Sigmoid colon (tissue), 4 donors: ENCODE measurements around the gene POTEF.

ENCODE experiments used
- EP300 ChIP-seq, 4 donors: sonication (generic); formaldehyde crosslinking; IDR thresholded peaks; one replicate each; pipeline ENCODE4 v1.6.1; 2017; ENCODE audit warnings: antibody characterized with exemption in 4 of 4
- POLR2AphosphoS5 ChIP-seq, 4 donors: sonication (generic); formaldehyde crosslinking; IDR thresholded peaks; one replicate each; pipeline ENCODE4 v1.6.1; 2017; ENCODE audit warnings: antibody characterized with exemption in 4 of 4
- TF ChIP-seq, protein P1 (sequence below), 4 experiments: fragments of 450-650 bp in 3 of 4; fragments of 200-600 bp in 1 of 4; IDR thresholded peaks; one replicate each; pipeline ENCODE4 v1.5.1; 2016 to 2019; ENCODE audit warnings: antibody characterized with exemption in 4 of 4, mild to moderate bottlenecking in 3 of 4, moderate library complexity in 2 of 4

DNA sequence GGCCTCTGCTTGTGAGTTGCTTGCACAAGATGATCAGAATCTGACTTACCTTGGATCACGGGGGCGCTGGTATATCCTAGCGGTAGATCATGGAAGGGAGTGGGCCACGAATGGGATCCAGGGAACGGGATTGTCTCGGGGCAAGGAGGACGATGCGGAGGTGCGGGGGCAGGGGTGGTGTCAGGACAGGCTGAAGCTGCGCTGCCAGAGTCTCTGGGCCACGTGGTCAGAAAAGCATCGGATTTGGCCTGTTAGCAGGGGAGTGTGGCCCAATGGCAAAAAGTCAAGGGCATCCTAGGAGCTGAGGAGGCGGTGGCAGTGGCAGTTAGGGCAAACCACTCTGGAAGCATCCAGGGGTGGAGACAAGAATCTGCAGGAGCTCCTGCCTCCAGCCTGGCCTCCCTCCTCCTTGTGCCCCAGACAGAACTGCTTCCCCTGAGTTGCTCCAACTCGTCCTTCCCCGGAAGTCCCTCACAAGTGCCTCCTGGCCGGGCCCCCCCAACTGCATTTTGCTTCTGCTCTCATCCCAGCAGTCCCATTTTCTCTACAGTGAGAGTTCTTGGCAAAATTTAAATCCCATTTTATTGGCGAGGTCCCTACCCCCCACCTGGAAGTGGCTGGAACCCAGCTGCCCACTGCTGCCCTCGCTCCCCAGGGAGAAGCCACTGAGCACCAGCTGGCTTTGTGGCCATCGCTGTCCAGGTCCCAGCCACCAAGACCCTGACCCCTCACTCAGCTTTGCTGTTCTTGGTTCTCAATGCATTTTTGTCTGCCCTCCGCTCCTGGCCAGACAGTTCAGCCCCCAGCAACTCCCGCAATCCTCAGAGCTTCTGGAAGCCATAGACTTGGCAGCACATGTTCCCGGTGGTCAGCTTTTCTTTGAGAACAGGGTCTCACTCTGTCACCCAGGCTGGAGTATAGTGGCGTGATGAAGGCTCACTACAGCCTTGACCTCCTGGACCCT is 21.4 kb upstream of the POTEF start:
- TF ChIP-seq, protein P1, sequence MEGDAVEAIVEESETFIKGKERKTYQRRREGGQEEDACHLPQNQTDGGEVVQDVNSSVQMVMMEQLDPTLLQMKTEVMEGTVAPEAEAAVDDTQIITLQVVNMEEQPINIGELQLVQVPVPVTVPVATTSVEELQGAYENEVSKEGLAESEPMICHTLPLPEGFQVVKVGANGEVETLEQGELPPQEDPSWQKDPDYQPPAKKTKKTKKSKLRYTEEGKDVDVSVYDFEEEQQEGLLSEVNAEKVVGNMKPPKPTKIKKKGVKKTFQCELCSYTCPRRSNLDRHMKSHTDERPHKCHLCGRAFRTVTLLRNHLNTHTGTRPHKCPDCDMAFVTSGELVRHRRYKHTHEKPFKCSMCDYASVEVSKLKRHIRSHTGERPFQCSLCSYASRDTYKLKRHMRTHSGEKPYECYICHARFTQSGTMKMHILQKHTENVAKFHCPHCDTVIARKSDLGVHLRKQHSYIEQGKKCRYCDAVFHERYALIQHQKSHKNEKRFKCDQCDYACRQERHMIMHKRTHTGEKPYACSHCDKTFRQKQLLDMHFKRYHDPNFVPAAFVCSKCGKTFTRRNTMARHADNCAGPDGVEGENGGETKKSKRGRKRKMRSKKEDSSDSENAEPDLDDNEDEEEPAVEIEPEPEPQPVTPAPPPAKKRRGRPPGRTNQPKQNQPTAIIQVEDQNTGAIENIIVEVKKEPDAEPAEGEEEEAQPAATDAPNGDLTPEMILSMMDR (IDR thresholded peaks at IDR 0.05) = no peak
- no peak for TF ChIP-seq EP300 (IDR thresholded peaks at IDR 0.05)
- no peak for TF ChIP-seq POLR2AphosphoS5 (IDR thresholded peaks at IDR 0.05)
